Uterus (tissue), 4 donors: Measurements from ENCODE around the gene ARFGEF2. TPM values are rescaled to one million over a fixed set of nuclear protein-coding genes. Genes with fewer than 3 reads are reported as not detected.

Source experiments
- DNase-seq, 2 donors: peaks; one replicate each; pipeline ENCODE4 v3.0.0-alpha.2; 2019 to 2020
- H3K27ac ChIP-seq, 2 donors: fragments of 200-600 bp; sonication (generic); 1 replicate in 1 of 2; 2 replicates in 1 of 2; pipeline ENCODE4 v1.5.1; 2016 to 2018
- H3K27me3 ChIP-seq, 2 donors: fragments of 200-600 bp; sonication (generic); one replicate each; pipeline ENCODE4 v1.5.1; 2018 to 2019; ENCODE audit warnings: control low read depth in 1 of 2
- H3K36me3 ChIP-seq, 2 donors: fragments of 200-600 bp; sonication (generic); one replicate each; pipeline ENCODE4 v1.5.1; 2019; ENCODE audit warnings: control low read depth in 1 of 2
- H3K4me1 ChIP-seq, 2 donors: fragments of 200-600 bp; sonication (generic); one replicate each; pipeline ENCODE4 v1.5.1; 2018 to 2019; ENCODE audit warnings: control low read depth in 1 of 2
- H3K4me3 ChIP-seq, 2 donors: fragments of 200-600 bp; sonication (generic); 1 replicate in 1 of 2; 2 replicates in 1 of 2; pipeline ENCODE4 v1.5.1; 2018 to 2019; ENCODE audit warnings: mild to moderate bottlenecking in 1 of 2
- H3K9me3 ChIP-seq, 2 donors: fragments of 200-600 bp; sonication (generic); one replicate each; pipeline ENCODE4 v1.5.1; 2019; ENCODE audit warnings: control low read depth in 1 of 2
- CTCF ChIP-seq, 4 experiments: fragments of 200-600 bp in 2 of 4; fragments of 450-650 bp in 2 of 4; sonication (generic) in 2 of 4; IDR thresholded peaks; one replicate each; pipeline ENCODE4 v1.5.1; 2016 to 2019; ENCODE audit warnings: antibody characterized with exemption in 4 of 4, mild to moderate bottlenecking in 2 of 4, moderate library complexity in 1 of 4
- POLR2A ChIP-seq, 2 donors: fragments of 450-650 bp; IDR thresholded peaks; one replicate each; pipeline ENCODE4 v1.6.1; 2016; ENCODE audit warnings: antibody characterized with exemption in 2 of 2, mild to moderate bottlenecking in 1 of 2, moderate library complexity in 1 of 2
- intact Hi-C: fragments of 100-400 bp; cut with DNase I; formaldehyde crosslinking; loops from one replicate; pipeline ENCODE4 v1.15.1; 2023; ENCODE audit warnings: low total_unique reads
- total RNA-seq, 4 donors: library from RNA; depleted of rRNA in 3 of 4; stranded (reverse); fragments of >200 nt in 3 of 4; gene quantifications; one replicate each; pipeline versions ENCODE4 v1.1.0 to v1.2.4, GENCODE V29; 2014 to 2023
- donor health status: DM: yes; HTN: yes; CAD: no.

ARFGEF2 gene
- total RNA-seq, 4 donors from 2014 or later: 22.0 to 33.7 (median 27.0) TPM

GRCh38 chr20:48892891-48893290 is 28.6 kb upstream of the ARFGEF2 start:
- TF ChIP-seq POLR2A (IDR thresholded peaks at IDR 0.05) (no peak), CTCF (IDR thresholded peaks at IDR 0.05) (no peak)
- no peaks in the 10 kb centered on the region for H3K36me3 ChIP-seq
- no peak overlapping the region for H3K27ac ChIP-seq
- DNase-seq: no peak
- no peaks in the 10 kb centered on the region for H3K4me1 ChIP-seq
- no peaks in the 10 kb centered on the region for H3K9me3 ChIP-seq
- H3K4me3 ChIP-seq: no peak overlapping the region
- no peaks in the 10 kb centered on the region for H3K27me3 ChIP-seq
- intact Hi-C loops: no loop called here

- TF ChIP-seq CTCF (IDR thresholded peaks at IDR 0.05): no peak
- no peak for TF ChIP-seq POLR2A (IDR thresholded peaks at IDR 0.05)
- intact Hi-C loops: no loop called here
- Histone ChIP-seq H3K27ac (no peak overlapping the region), H3K4me1 (no peaks in the 10 kb centered on the region), H3K36me3 (no peaks in the 10 kb centered on the region), H3K27me3 (no peaks in the 10 kb centered on the region), H3K9me3 (no peaks in the 10 kb centered on the region), H3K4me3 (no peak overlapping the region)
- no peak for DNase-seq
Observed at GRCh38 chr20:48893374-48893773, 28.1 kb upstream of the ARFGEF2 start.

GRCh38 chr20:48897305-48898010 is 24.1 kb upstream of the ARFGEF2 start:
- H3K9me3 ChIP-seq: no peaks in the 10 kb centered on the region
- H3K36me3 ChIP-seq: no peaks in the 10 kb centered on the region
- H3K27me3 ChIP-seq: no peaks in the 10 kb centered on the region
- TF ChIP-seq CTCF (IDR thresholded peaks at IDR 0.05) (no peak), POLR2A (IDR thresholded peaks at IDR 0.05) (no peak)
- intact Hi-C loops: no loop called here
- no peak overlapping the region for H3K4me3 ChIP-seq
- no peak overlapping the region for H3K27ac ChIP-seq
- DNase-seq: no peak
- H3K4me1 ChIP-seq: no peaks in the 10 kb centered on the region

GRCh38 chr20:48898210-48898609 is 23.3 kb upstream of the ARFGEF2 start:
- no peaks in the 10 kb centered on the region for H3K36me3 ChIP-seq
- no peak overlapping the region for H3K4me3 ChIP-seq
- DNase-seq: no peak

More at GRCh38 chr20:48898210-48898609, 23.3 kb upstream of the ARFGEF2 start:
- Histone ChIP-seq H3K9me3 (no peaks in the 10 kb centered on the region), H3K27me3 (no peaks in the 10 kb centered on the region), H3K4me1 (no peaks in the 10 kb centered on the region), H3K27ac (no peak overlapping the region)
- intact Hi-C loops: no loop called here
- TF ChIP-seq POLR2A (IDR thresholded peaks at IDR 0.05): no peak
- TF ChIP-seq CTCF (IDR thresholded peaks at IDR 0.05): no peak
